Panc1 (cell line): ENCODE results near the gene APOO. TPM values are rescaled to one million over a fixed set of nuclear protein-coding genes. Genes with fewer than 3 reads are reported as not detected.

Experiments used
- ATAC-seq: fragments of 200-7000 bp; cut with Tn5 transposase; 2 replicates; pipeline ENCODE4 v1.9.1; 2020; ENCODE audit warnings: mild to moderate bottlenecking, moderate library complexity
- BruUV-seq: library from RNA; stranded (reverse); fragments of 400-500 nt; replicated peaks from 2 replicates; lab custom pipeline; 2021; lab: Mats Ljungman, UMichigan
- CTCF ChIA-PET: fragments of 300-600 bp; sonication (Branson Sonifier 250); formaldehyde crosslinking; loops from one replicate; lab custom pipeline; 2022; ENCODE audit warnings: antibody characterized with exemption; lab: Charles Lee
- POLR2A ChIA-PET: fragments of 300-600 bp; sonication (Branson Sonifier 250); formaldehyde crosslinking; loops from one replicate; lab custom pipeline; 2022; ENCODE audit warnings: antibody characterized with exemption; lab: Charles Lee
- DNase-seq: peaks from one replicate; pipeline ENCODE4 v3.0.0-alpha.2; 2010; ENCODE audit warnings: low read depth, low spot score
- H3K27ac ChIP-seq: 2 replicates; pipeline ENCODE4 v1.5.1; 2011; ENCODE audit warnings: mild to moderate bottlenecking, low read length, inconsistent platforms
- H3K27me3 ChIP-seq: fragments of 200-500 bp; sonication (Bioruptor generic); 2 replicates; pipeline ENCODE4 v1.6.0; 2014; ENCODE audit warnings: low read length, inconsistent platforms; ENCODE audit not compliant: control insufficient read depth, insufficient read depth
- H3K36me3 ChIP-seq: fragments of 200-500 bp; sonication (Bioruptor generic); 2 replicates; pipeline ENCODE4 v1.5.1; 2014; ENCODE audit warnings: inconsistent platforms, mild to moderate bottlenecking, low read length, moderate library complexity; ENCODE audit not compliant: control insufficient read depth, insufficient read depth
- H3K4me1 ChIP-seq: 2 replicates; pipeline ENCODE4 v1.5.1; 2011; ENCODE audit warnings: inconsistent platforms, mild to moderate bottlenecking, low read length, moderate library complexity; ENCODE audit not compliant: control insufficient read depth, insufficient read depth
- H3K4me3 ChIP-seq, 2 experiments: 2 replicates each; pipeline ENCODE4 v1.5.1; 2011 to 2012; ENCODE audit warnings: low read depth in 2 of 2, low read length in 2 of 2, mild to moderate bottlenecking in 2 of 2, inconsistent platforms in 1 of 2, moderate library complexity in 1 of 2
- H3K9me3 ChIP-seq: fragments of 200-500 bp; sonication (Bioruptor generic); 2 replicates; pipeline ENCODE4 v1.5.1; 2014; ENCODE audit warnings: low read depth, mild to moderate bottlenecking, inconsistent platforms, low read length, moderate library complexity; ENCODE audit not compliant: control insufficient read depth, insufficient read depth
- CTCF ChIP-seq: fragments of 450-650 bp; IDR thresholded peaks from 2 replicates; pipeline ENCODE4 v1.5.1; 2017; ENCODE audit warnings: mild to moderate bottlenecking
- POLR2AphosphoS5 ChIP-seq: IDR thresholded peaks from 2 replicates; pipeline ENCODE4 v1.6.1; 2012; ENCODE audit warnings: mild to moderate bottlenecking, low read depth, low read length, moderate library complexity
- REST ChIP-seq, 2 experiments: IDR thresholded peaks; 2 replicates each; pipeline ENCODE4 v1.6.1; 2011 to 2012; ENCODE audit warnings: low read depth in 2 of 2, control low read depth in 1 of 2, low read length in 1 of 2, mild to moderate bottlenecking in 1 of 2, moderate library complexity in 1 of 2; ENCODE audit not compliant: insufficient read depth in 1 of 2
- SIN3A ChIP-seq: IDR thresholded peaks from 2 replicates; pipeline ENCODE4 v1.6.1; 2012; ENCODE audit warnings: low read depth, mild to moderate bottlenecking, low read length, moderate library complexity, borderline replicate concordance; ENCODE audit not compliant: insufficient read depth
- TCF7L2 ChIP-seq: IDR thresholded peaks from 2 replicates; pipeline ENCODE4 v1.6.1; 2011; ENCODE audit warnings: mild to moderate bottlenecking, low read depth, low read length, inconsistent platforms
- in situ Hi-C: cut with HindIII; loops from 2 replicates; pipeline ENCODE4 v1.10.0; 2016; ENCODE audit warnings: low sequenced_read_pairs, low pct_unique_long_range_greater_than_20kb
- intact Hi-C: fragments of 100-400 bp; cut with micrococcal nuclease; formaldehyde crosslinking; loops from one replicate; pipeline ENCODE4 v1.10.0; 2022; ENCODE audit not compliant: unreplicated experiment
- total RNA-seq: library from RNA; stranded (reverse); gene quantifications from one replicate; pipeline ENCODE4 v1.2.1, GENCODE V29; 2021; ENCODE audit not compliant: unreplicated experiment

The APOO gene
- total RNA-seq, 1 experiment from 2014 or later = 36.8 TPM

GRCh38 chrX:23945206-23945605 is 37.5 kb upstream of the APOO start:
- no peaks in the 10 kb centered on the region for H3K36me3 ChIP-seq
- in situ Hi-C loops (no loop called here), intact Hi-C loops (no loop called here)
- no peaks in the 10 kb centered on the region for H3K4me1 ChIP-seq
- ChIA-PET CTCF (no interaction called here), POLR2A (no interaction called here)
- ATAC-seq (no peak), DNase-seq (no peak)
- H3K27me3 ChIP-seq = no peaks in the 10 kb centered on the region
- BruUV-seq = no TSS peak
- H3K27ac ChIP-seq = no peak overlapping the region
- TF ChIP-seq SIN3A (no peak), POLR2AphosphoS5 (no peak), TCF7L2 (no peak), REST (IDR thresholded peaks at IDR 0.05; ENCODE audit: insufficient read depth in 1 of 2, low read depth in 2 of 2, low read length in 1 of 2) (no peak), CTCF (no peak)
- no peaks in the 10 kb centered on the region for H3K9me3 ChIP-seq
- no peak overlapping the region for H3K4me3 ChIP-seq

GRCh38 chrX:23944234-23944633 is 36.5 kb upstream of the APOO start:
- no peaks in the 10 kb centered on the region for H3K36me3 ChIP-seq
- DNase-seq (no peak), ATAC-seq (no peak)
- no peak overlapping the region for H3K4me3 ChIP-seq
- no TSS peak for BruUV-seq
- in situ Hi-C loops (no loop called here), intact Hi-C loops (no loop called here)
- no peaks in the 10 kb centered on the region for H3K4me1 ChIP-seq
- TF ChIP-seq SIN3A (no peak), TCF7L2 (no peak)
- no peaks in the 10 kb centered on the region for H3K27me3 ChIP-seq
- ChIA-PET POLR2A (no interaction called here), CTCF (no interaction called here)
- no peak overlapping the region for H3K27ac ChIP-seq
- no peaks in the 10 kb centered on the region for H3K9me3 ChIP-seq

- Histone ChIP-seq H3K4me3 (no peak overlapping the region), H3K4me1 (no peaks in the 10 kb centered on the region), H3K9me3 (no peaks in the 10 kb centered on the region), H3K36me3 (no peaks in the 10 kb centered on the region), H3K27ac (no peak overlapping the region), H3K27me3 (no peaks in the 10 kb centered on the region)
- DNase-seq (no peak), ATAC-seq (no peak)
- in situ Hi-C loops = no loop called here
- POLR2A ChIA-PET = no interaction called here
- CTCF ChIA-PET = no interaction called here
- intact Hi-C loops = no loop called here
- BruUV-seq = no TSS peak
- no peak for TF ChIP-seq TCF7L2
- no peak for TF ChIP-seq POLR2AphosphoS5
- no peak for TF ChIP-seq CTCF
- TF ChIP-seq REST (IDR thresholded peaks at IDR 0.05; ENCODE audit: insufficient read depth in 1 of 2, low read depth in 2 of 2, low read length in 1 of 2) = no peak
- TF ChIP-seq SIN3A = no peak
These were observed 31.5 kb upstream of the APOO start for GRCh38 chrX:23939203-23939602.
